GM18868 (cell line): ENCODE measurements around the gene HCAR3.
"Not testable (repeated sequence)": the region's sequence is repeated elsewhere in the genome, so short reads cannot be mapped to it uniquely, and the experiment has no call there.

ENCODE experiments used
- ATAC-seq: cut with Tn5 transposase; IDR thresholded peaks from one replicate; pipeline ENCODE4 v1.9.1; 2021; ENCODE audit warnings: mild to moderate bottlenecking, moderate library complexity; ENCODE audit not compliant: unreplicated experiment

The HCAR3 gene

GRCh38 chr12:122676015-122676414, 40.6 kb downstream of the HCAR3 start:
- ATAC-seq, result not testable (repeated sequence)

DNA sequence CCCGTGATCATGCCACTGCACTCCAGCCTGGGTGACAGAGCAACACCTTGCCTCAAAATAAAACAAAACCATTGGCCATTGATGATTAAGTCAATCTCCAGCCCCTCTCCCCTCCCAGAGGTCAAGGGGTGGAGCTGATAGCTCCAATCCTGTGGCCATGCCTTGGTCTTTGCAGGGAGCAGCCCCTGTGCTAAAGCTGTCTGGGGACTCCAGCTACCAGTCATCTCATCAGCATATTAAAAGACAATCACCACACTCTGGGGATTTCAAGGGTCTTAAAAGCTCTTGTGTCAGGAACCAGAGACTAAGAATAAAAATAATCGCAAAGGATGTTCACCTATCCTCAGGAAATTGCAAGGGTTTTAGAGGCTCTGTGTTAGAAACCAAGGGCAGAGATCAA, 44.1 kb downstream of the HCAR3 start:
- no peak for ATAC-seq

DNA sequence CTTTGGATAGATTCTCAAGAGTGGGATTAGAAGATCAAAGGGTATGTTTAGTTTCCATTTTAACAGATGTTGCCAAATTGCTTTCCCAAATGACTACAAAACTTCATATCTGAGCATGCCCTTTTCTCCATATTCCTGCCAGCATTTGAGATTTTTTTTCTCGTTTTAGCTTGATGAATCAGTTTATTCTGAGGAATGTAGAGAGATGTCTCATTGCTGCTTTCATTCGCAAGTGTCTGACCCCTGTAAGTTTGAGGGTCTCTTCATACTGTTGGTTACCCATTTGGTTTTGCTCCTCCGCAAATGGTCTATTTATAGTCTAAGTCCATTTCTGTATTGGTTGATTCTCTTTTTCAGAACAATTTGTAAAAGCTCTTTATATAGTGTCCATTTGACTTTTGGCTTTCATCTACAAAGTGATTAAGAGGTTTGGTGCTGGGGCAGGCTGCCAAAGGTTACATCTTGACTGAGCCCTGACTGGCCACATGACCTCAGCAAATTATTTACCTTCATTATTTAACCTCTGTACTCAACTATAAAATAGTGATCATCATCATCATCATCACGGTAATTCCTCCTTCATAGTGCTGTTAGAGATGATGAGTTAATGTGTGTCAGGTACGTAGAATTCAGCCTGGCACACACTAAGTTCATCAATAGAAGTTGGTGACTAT, 47.1 kb downstream of the HCAR3 start:
- ATAC-seq, result no peak

DNA sequence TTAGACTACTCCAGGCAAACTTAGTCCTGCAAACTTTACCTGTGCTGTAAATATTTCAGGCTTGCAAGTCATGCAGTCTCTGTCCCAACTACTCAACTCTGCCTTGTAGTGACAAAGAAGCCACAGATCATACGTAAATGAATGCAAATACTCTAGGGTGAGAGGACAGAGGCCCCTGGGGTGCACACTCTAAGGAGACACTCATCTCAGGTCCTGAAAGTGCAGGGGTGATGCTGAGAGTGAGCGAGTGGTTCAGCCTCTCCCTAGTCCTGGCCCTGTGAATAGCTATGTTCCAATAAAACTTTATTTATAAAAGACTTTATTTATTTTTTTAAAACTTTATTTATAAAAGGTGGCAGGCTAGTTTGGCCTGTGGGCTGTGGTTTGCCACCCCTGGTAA, 48.3 kb downstream of the HCAR3 start:
- ATAC-seq, result no peak

DNA sequence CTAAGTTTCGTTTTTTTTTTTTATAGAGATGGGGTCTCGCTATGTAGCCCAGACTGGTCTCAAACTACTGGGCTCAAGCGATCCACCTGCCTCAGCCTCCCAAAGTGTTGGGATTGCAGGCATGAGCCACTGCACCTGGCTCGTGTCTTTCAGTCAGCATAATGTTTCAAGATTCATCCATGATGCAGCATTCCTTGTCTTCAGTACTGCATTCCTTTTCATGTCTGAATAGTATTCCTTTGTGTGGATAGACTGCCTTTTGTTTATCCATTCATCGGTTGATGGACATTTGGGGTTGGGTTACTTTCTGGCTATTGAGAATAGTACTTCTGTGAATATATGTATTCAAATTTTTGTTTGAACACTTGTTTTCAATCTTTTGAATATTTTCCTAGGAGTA, 50.9 kb downstream of the HCAR3 start:
- ATAC-seq, result no peak

GRCh38 chr12:122665349-122665748, 51.3 kb downstream of the HCAR3 start:
- no peak for ATAC-seq
